PC-3 (cell line): ENCODE data around the gene KRTAP10-2.

Source experiments
- EZH2 ChIP-seq: fragments of 300-600 bp; sonication (generic); IDR thresholded peaks from one replicate; pipeline ENCODE4 v1.6.1; 2017; ENCODE audit warnings: antibody characterized with exemption, mild to moderate bottlenecking, low read length; ENCODE audit not compliant: unreplicated experiment
- TF ChIP-seq, protein P1 (sequence below): fragments of 300-600 bp; sonication (generic); conservative IDR thresholded peaks from 2 replicates; pipeline ENCODE4 v1.5.1; 2017; ENCODE audit warnings: antibody characterized with exemption, low read depth, mild to moderate bottlenecking, low read length

DNA sequence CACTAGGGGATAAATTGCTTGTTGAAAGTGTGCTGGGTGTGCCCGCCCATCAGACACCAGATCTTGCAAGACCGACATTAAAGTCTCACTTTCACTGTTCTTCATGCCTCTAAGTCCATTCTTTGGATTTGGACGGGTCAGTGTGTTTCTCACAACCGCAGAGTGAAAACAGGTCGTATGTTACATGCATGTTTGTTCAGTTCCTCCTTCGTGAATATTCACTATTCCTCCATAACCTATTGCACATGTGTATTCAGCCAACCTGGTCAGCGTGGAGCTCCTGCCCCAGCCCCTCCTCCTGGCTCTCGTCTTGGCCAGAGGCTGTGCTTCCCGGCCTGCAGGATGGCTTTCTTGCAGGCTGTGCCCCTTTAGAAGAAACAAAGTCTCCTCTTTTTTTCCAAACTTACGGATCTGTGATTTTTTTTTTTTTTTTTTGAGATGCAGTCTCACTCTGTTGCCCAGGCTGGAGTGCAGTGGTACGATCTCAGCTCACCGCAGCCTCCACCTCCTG, 43.2 kb upstream of the KRTAP10-2 start:
- TF ChIP-seq, protein P1, sequence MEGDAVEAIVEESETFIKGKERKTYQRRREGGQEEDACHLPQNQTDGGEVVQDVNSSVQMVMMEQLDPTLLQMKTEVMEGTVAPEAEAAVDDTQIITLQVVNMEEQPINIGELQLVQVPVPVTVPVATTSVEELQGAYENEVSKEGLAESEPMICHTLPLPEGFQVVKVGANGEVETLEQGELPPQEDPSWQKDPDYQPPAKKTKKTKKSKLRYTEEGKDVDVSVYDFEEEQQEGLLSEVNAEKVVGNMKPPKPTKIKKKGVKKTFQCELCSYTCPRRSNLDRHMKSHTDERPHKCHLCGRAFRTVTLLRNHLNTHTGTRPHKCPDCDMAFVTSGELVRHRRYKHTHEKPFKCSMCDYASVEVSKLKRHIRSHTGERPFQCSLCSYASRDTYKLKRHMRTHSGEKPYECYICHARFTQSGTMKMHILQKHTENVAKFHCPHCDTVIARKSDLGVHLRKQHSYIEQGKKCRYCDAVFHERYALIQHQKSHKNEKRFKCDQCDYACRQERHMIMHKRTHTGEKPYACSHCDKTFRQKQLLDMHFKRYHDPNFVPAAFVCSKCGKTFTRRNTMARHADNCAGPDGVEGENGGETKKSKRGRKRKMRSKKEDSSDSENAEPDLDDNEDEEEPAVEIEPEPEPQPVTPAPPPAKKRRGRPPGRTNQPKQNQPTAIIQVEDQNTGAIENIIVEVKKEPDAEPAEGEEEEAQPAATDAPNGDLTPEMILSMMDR, result no peak
- TF ChIP-seq EZH2, result no peak
